ENCODE data around the gene STK33.

The STK33 gene

DNA sequence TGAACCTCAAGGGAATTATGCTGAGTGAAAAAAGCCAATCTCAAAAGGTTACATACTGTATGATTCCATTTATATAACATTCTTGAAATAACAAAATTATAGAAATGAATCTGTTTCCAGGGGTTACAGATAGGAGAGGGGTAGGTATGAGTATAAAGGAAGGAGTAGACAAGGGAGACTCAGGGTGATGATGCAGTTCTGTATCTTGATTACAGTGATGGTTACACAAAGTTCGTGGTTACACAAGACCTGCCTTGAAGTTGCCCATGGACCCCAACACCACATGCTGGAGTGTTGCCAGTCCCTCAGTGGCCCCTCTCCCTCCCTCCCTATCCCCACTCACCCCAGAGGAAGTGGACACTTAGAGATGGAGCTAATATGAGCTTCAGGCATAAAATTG lies 20.3 kb downstream of the STK33 start:
- ChIA-PET POLR2A (no interaction called here), CTCF (no interaction called here)
- Histone ChIP-seq H3K9me3 (ENCODE audit: control insufficient read depth, insufficient read depth, low read depth, low read length) (no peaks in the 10 kb centered on the region), H3K27ac (ENCODE audit: extremely low read depth, low read depth, low read length) (no peak overlapping the region), H3K36me3 (ENCODE audit: control insufficient read depth in 2 of 2, insufficient read depth in 1 of 2, low read length in 2 of 2) (no peaks in the 10 kb centered on the region), H3K4me1 (ENCODE audit: control insufficient read depth, insufficient read depth, low read length) (no peaks in the 10 kb centered on the region), H3K4me3 (ENCODE audit: low read depth, low read length) (no peak overlapping the region)
- no peak for TF ChIP-seq ZNF645 (tag by site-specific recombination; IDR thresholded peaks at IDR 0.05)
- TF ChIP-seq ZNF223 (tag by site-specific recombination; IDR thresholded peaks at IDR 0.05) = no peak
- no peak for TF ChIP-seq ZNF133 (tag by site-specific recombination; IDR thresholded peaks at IDR 0.05)

- TF ChIP-seq SP7 (tag by site-specific recombination; IDR thresholded peaks at IDR 0.05) = peak; percentile 90
- TF ChIP-seq ZNF366 (tag by site-specific recombination; conservative IDR thresholded peaks at IDR 0.05) = 0 out of 2 replicates have a peak, but pooled peaks have one; percentile 31
- no peak for TF ChIP-seq ZBTB49 (tag by site-specific recombination; IDR thresholded peaks at IDR 0.05; ENCODE audit: low read depth)
- H3K36me3 ChIP-seq (ENCODE audit: control insufficient read depth in 2 of 2, insufficient read depth in 1 of 2, low read length in 2 of 2) = no peaks in the 10 kb centered on the region
- no peaks in the 10 kb centered on the region for H3K4me1 ChIP-seq (ENCODE audit: control insufficient read depth, insufficient read depth, low read length)
- ChIA-PET CTCF (interaction anchor here (0.6 to 5.0 kb wide), 30 partner anchors 8 to 570 kb away, joined by 3 to 54 read pairs (median 5); partner anchors contain the start of gene LMO1), POLR2A (interaction anchor here (1.5 kb wide), 1 partner anchor 122 kb away, joined by 6 read pairs; no protein-coding TSS in a partner anchor)
- no peak overlapping the region for H3K4me3 ChIP-seq (ENCODE audit: low read depth, low read length)
- H3K27ac ChIP-seq (ENCODE audit: extremely low read depth, low read depth, low read length) = no peak overlapping the region
- H3K9me3 ChIP-seq (ENCODE audit: control insufficient read depth, insufficient read depth, low read depth, low read length) = no peaks in the 10 kb centered on the region
Observed at GRCh38 chr11:8567602-8568198, 26.3 kb downstream of the STK33 start.

DNA sequence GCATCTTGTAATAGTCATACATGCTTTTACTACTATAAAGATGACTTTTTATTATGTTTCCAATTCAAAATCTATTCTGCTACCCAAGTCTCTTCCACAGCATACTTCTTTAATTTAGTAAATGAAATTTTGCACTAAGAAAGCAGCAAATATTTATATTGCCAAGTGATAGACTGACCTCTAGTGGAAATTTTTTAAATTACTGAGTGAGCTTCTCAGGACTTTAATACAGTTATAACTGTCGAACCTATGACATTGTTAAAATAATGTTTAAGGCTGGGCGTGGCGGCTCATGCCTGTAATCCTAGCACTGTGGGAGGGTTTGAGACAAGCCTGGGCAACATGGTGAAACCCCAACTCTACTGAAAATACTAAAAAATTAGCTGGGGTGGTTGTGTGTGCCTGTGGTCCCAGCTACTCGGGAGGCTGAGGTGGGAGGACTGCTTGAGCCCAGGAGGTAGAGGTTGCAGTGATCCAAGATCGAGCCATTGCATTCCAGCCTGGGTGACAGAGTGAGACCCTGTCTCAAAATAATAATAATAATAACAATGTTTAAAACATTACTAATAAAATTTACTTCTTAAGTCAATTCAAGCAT lies 27.3 kb downstream of the STK33 start:
- TF ChIP-seq ZNF548 (tag by site-specific recombination; IDR thresholded peaks at IDR 0.05) = no peak
- TF ChIP-seq ZNF654 (tag by site-specific recombination; IDR thresholded peaks at IDR 0.05; ENCODE audit: low read depth) = peak; percentile 75
- H3K9me3 ChIP-seq (ENCODE audit: control insufficient read depth, insufficient read depth, low read depth, low read length) = no peaks in the 10 kb centered on the region

DNA sequence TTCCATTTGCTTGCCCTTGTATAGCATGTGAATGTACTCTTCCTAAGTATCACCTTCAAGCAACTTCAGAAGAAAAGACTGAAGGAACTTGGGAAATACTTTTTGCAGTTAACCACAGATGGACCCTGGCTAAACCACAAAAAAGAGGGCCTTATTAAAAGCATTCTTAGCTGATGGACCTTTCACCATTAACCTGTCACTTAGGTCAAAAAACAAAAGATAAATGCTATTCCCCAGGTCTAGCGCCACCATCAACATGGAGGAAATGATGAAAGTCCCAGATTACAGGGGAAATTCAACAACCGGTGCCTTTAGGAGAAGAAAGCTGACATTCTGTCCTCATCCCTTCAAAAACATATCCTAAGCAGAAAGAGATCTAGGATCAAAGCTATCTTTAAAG lies 29.5 kb downstream of the STK33 start:
- CTCF ChIA-PET = interaction anchor here (0.6 to 5.0 kb wide), 4 partner anchors 80 to 344 kb away, joined by 3 to 54 read pairs (median 4); no protein-coding TSS in a partner anchor

More for the DNA sequence above, 27.3 kb downstream of the STK33 start:
- Histone ChIP-seq H3K4me3 (ENCODE audit: low read depth, low read length) (no peak overlapping the region), H3K36me3 (ENCODE audit: control insufficient read depth in 2 of 2, insufficient read depth in 1 of 2, low read length in 2 of 2) (no peaks in the 10 kb centered on the region), H3K27ac (ENCODE audit: extremely low read depth, low read depth, low read length) (no peak overlapping the region), H3K4me1 (ENCODE audit: control insufficient read depth, insufficient read depth, low read length) (no peaks in the 10 kb centered on the region)
- CTCF ChIA-PET = interaction anchor here (0.6 to 5.0 kb wide), 39 partner anchors 8 to 560 kb away, joined by 3 to 54 read pairs (median 4); partner anchors contain the start of gene LMO1
- POLR2A ChIA-PET = interaction anchor here (1.5 kb wide), 1 partner anchor 123 kb away, joined by 6 read pairs; no protein-coding TSS in a partner anchor

More for the DNA sequence above, 29.5 kb downstream of the STK33 start:
- Histone ChIP-seq H3K36me3 (ENCODE audit: control insufficient read depth in 2 of 2, insufficient read depth in 1 of 2, low read length in 2 of 2) (no peaks in the 10 kb centered on the region), H3K4me3 (ENCODE audit: low read depth, low read length) (no peak overlapping the region), H3K27ac (ENCODE audit: extremely low read depth, low read depth, low read length) (no peak overlapping the region), H3K4me1 (ENCODE audit: control insufficient read depth, insufficient read depth, low read length) (no peaks in the 10 kb centered on the region), H3K9me3 (ENCODE audit: control insufficient read depth, insufficient read depth, low read depth, low read length) (no peaks in the 10 kb centered on the region)
- POLR2A ChIA-PET = no interaction called here
- TF ChIP-seq ZNF488 (tag by site-specific recombination; IDR thresholded peaks at IDR 0.05) (no peak), ZNF654 (tag by site-specific recombination; IDR thresholded peaks at IDR 0.05; ENCODE audit: low read depth) (no peak), ZNF223 (tag by site-specific recombination; IDR thresholded peaks at IDR 0.05) (no peak), IKZF3 (tag by site-specific recombination; IDR thresholded peaks at IDR 0.05) (no peak), ZBTB1 (tag by site-specific recombination; IDR thresholded peaks at IDR 0.05) (no peak), ZNF639 (tag by site-specific recombination; IDR thresholded peaks at IDR 0.05) (no peak), ZNF623 (tag by site-specific recombination; IDR thresholded peaks at IDR 0.05) (no peak)

Data from HEK293 (cell line).